GM12801 (cell line): ENCODE results near the gene PPP1R11.

Source experiments
- CTCF ChIP-seq: IDR thresholded peaks from one replicate; pipeline ENCODE4 v1.5.1; 2011; ENCODE audit warnings: control low read depth; ENCODE audit not compliant: insufficient read length; ENCODE audit errors: extremely low read depth

The PPP1R11 gene

GRCh38 chr6:30035784-30036183 is 31.2 kb upstream of the PPP1R11 start:
- no peak for TF ChIP-seq CTCF

GRCh38 chr6:30037182-30037788 is 29.7 kb upstream of the PPP1R11 start:
- no peak for TF ChIP-seq CTCF

GRCh38 chr6:30041221-30041620 is 25.8 kb upstream of the PPP1R11 start:
- TF ChIP-seq CTCF: no peak

GRCh38 chr6:30041821-30042220 is 25.2 kb upstream of the PPP1R11 start:
- TF ChIP-seq CTCF: no peak

- TF ChIP-seq CTCF: no peak
Observed at GRCh38 chr6:30042476-30042875, 24.5 kb upstream of the PPP1R11 start.

- no peak for TF ChIP-seq CTCF
Observed at GRCh38 chr6:30042914-30043313, 24.1 kb upstream of the PPP1R11 start.

GRCh38 chr6:30043744-30044143 is 23.3 kb upstream of the PPP1R11 start:
- TF ChIP-seq CTCF: no peak
